ENCODE results near the gene PKD2.

DNA sequence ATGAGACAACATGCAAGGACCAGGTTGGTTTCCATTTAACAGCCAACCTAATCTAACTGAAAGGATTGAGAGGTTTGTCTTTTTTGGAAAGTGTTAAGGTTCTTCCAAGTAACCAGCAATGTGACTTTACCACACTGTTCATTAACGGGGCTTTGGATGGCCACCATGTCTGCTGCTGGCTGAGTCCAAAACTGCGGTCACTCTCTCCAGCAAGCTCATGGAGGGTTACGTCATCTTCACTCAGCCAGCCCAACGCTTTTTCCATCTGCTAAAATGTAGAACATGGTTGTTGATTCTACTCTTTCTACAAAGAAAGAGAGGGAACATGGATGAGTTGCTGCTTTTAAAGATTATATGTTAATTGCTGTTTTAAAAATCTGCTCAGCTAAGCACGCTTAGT is 11.0 kb downstream of the PKD2 start:
- TF ChIP-seq, protein P1, sequence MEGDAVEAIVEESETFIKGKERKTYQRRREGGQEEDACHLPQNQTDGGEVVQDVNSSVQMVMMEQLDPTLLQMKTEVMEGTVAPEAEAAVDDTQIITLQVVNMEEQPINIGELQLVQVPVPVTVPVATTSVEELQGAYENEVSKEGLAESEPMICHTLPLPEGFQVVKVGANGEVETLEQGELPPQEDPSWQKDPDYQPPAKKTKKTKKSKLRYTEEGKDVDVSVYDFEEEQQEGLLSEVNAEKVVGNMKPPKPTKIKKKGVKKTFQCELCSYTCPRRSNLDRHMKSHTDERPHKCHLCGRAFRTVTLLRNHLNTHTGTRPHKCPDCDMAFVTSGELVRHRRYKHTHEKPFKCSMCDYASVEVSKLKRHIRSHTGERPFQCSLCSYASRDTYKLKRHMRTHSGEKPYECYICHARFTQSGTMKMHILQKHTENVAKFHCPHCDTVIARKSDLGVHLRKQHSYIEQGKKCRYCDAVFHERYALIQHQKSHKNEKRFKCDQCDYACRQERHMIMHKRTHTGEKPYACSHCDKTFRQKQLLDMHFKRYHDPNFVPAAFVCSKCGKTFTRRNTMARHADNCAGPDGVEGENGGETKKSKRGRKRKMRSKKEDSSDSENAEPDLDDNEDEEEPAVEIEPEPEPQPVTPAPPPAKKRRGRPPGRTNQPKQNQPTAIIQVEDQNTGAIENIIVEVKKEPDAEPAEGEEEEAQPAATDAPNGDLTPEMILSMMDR (IDR thresholded peaks at IDR 0.05; ENCODE audit: low read depth, low read length) = no peak
- no peak for TF ChIP-seq EZH2phosphoT487 (IDR thresholded peaks at IDR 0.05; ENCODE audit: low read depth)

All from OCI-LY3 (cell line).